ENCODE measurements around the gene SWT1.

GRCh38 chr1:185232874-185233273 lies 75.9 kb downstream of the SWT1 start:
- TF ChIP-seq ESRRG (CRISPR knock-in tag; IDR thresholded peaks at IDR 0.05) (no peak), ZNF70 (CRISPR knock-in tag; IDR thresholded peaks at IDR 0.05) (no peak), CSDC2 (CRISPR knock-in tag; IDR thresholded peaks at IDR 0.05) (no peak), CREB5 (CRISPR knock-in tag; IDR thresholded peaks at IDR 0.05; ENCODE audit: low read depth) (no peak), ARNTL (CRISPR knock-in tag; IDR thresholded peaks at IDR 0.05; ENCODE audit: borderline replicate concordance, low read depth) (no peak), TCF4 (CRISPR knock-in tag; IDR thresholded peaks at IDR 0.05; ENCODE audit: borderline replicate concordance) (no peak), GLIS3 (CRISPR knock-in tag; IDR thresholded peaks at IDR 0.05) (no peak), ZFP3 (CRISPR knock-in tag; IDR thresholded peaks at IDR 0.05) (no peak), PATZ1 (CRISPR knock-in tag; IDR thresholded peaks at IDR 0.05; ENCODE audit: borderline replicate concordance) (no peak), ZNF8 (CRISPR knock-in tag; IDR thresholded peaks at IDR 0.05) (no peak)
- TF ChIP-seq, protein P1, sequence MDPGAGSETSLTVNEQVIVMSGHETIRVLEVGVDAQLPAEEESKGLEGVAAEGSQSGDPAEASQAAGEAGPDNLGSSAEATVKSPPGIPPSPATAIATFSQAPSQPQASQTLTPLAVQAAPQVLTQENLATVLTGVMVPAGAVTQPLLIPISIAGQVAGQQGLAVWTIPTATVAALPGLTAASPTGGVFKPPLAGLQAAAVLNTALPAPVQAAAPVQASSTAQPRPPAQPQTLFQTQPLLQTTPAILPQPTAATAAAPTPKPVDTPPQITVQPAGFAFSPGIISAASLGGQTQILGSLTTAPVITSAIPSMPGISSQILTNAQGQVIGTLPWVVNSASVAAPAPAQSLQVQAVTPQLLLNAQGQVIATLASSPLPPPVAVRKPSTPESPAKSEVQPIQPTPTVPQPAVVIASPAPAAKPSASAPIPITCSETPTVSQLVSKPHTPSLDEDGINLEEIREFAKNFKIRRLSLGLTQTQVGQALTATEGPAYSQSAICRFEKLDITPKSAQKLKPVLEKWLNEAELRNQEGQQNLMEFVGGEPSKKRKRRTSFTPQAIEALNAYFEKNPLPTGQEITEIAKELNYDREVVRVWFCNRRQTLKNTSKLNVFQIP (CRISPR knock-in tag; IDR thresholded peaks at IDR 0.05; ENCODE audit: borderline replicate concordance, low read depth), result no peak

All from SK-N-SH treated with all-trans-retinoic acid at 6 μM for 48 hours (cell line).